HepG2 (cell line): ENCODE measurements around the gene OBSL1. TPM values are rescaled to one million over a fixed set of nuclear protein-coding genes. Genes with fewer than 3 reads are reported as not detected.

Source experiments
- AGO1 ChIP-seq: fragments of 200-400 bp; formaldehyde crosslinking; IDR thresholded peaks from 2 replicates; pipeline ENCODE4 v1.6.1; 2017; ENCODE audit warnings: mild to moderate bottlenecking, low read depth, low read length, moderate library complexity; ENCODE audit not compliant: poor library complexity, severe bottlenecking
- CHD2 ChIP-seq: IDR thresholded peaks from 2 replicates; pipeline ENCODE4 v1.6.1; 2011; ENCODE audit warnings: low read depth, low read length, improper control_type of control experiment
- EHMT2 ChIP-seq: fragments of 200-600 bp; sonication (generic); IDR thresholded peaks from 2 replicates; pipeline ENCODE4 v1.7.0; 2017; ENCODE audit warnings: antibody characterized with exemption, low read depth, low read length, borderline replicate concordance
- HMGXB3 ChIP-seq: sonication (generic); formaldehyde crosslinking; IDR thresholded peaks from 2 replicates; pipeline ENCODE4 v1.4.0; 2020; ENCODE audit warnings: missing genetic modification reagents, borderline replicate concordance
- KDM5B ChIP-seq: sonication (generic); formaldehyde crosslinking; IDR thresholded peaks from 2 replicates; pipeline ENCODE4 v1.4.0; 2020; ENCODE audit warnings: missing genetic modification reagents, mild to moderate bottlenecking, borderline replicate concordance
- KLF6 ChIP-seq: IDR thresholded peaks from 2 replicates; pipeline ENCODE4 v1.8.0; 2016; ENCODE audit warnings: missing biosample characterization, missing genetic modification reagents
- NFRKB ChIP-seq: fragments of 450-650 bp; IDR thresholded peaks from 2 replicates; pipeline ENCODE4 v1.6.1; 2017
- NFYB ChIP-seq: sonication (generic); formaldehyde crosslinking; IDR thresholded peaks from 2 replicates; pipeline ENCODE4 v1.4.0; 2020; ENCODE audit warnings: missing genetic modification reagents
- NKX3-1 ChIP-seq: sonication (generic); formaldehyde crosslinking; IDR thresholded peaks from 2 replicates; pipeline ENCODE4 v1.5.0; 2020; ENCODE audit warnings: missing genetic modification reagents
- POLR2AphosphoS5 ChIP-seq: IDR thresholded peaks from 2 replicates; pipeline ENCODE4 v1.6.1; 2012; ENCODE audit warnings: low read depth, low read length
- ZBTB1 ChIP-seq: sonication (generic); formaldehyde crosslinking; IDR thresholded peaks from 2 replicates; pipeline ENCODE4 v1.4.0; 2020; ENCODE audit warnings: missing genetic modification reagents, borderline replicate concordance
- ZNF280B ChIP-seq: sonication (generic); formaldehyde crosslinking; IDR thresholded peaks from 2 replicates; pipeline ENCODE4 v1.5.0; 2020; ENCODE audit warnings: missing genetic modification reagents, mild to moderate bottlenecking, borderline replicate concordance
- ZNF564 ChIP-seq: sonication (generic); formaldehyde crosslinking; IDR thresholded peaks from 2 replicates; pipeline ENCODE4 v1.8.1; 2023; ENCODE audit warnings: mild to moderate bottlenecking, missing genetic modification reagents
- ZNF672 ChIP-seq: sonication (generic); formaldehyde crosslinking; IDR thresholded peaks from 2 replicates; pipeline ENCODE4 v1.8.1; 2022; ENCODE audit warnings: missing genetic modification reagents
- ZNF782 ChIP-seq: sonication (generic); formaldehyde crosslinking; IDR thresholded peaks from 2 replicates; pipeline ENCODE4 v1.4.0; 2020; ENCODE audit warnings: missing genetic modification reagents, mild to moderate bottlenecking, borderline replicate concordance
- ZSCAN20 ChIP-seq: sonication (generic); formaldehyde crosslinking; IDR thresholded peaks from 2 replicates; pipeline ENCODE4 v1.4.0; 2020; ENCODE audit warnings: missing genetic modification reagents, mild to moderate bottlenecking, borderline replicate concordance
- polyA plus RNA-seq, 8 experiments: library from polyadenylated mRNA; depleted of rRNA in 3 of 8; stranded (reverse) in 7 of 8; unstranded in 1 of 8; fragments of >200 nt; fragmentation: Illumina TruSeq in 4 of 8; extraction: Trizol in 4 of 8; gene quantifications; 2 replicates each; pipeline versions ENCODE4 v1.2.1 to v1.2.3, GENCODE V29; 2011 to 2016; ENCODE audit warnings: low read depth in 4 of 8, missing spikeins in 1 of 8, mixed read lengths in 1 of 8; ENCODE audit not compliant: insufficient read depth in 1 of 8
- total RNA-seq, 5 experiments: library from RNA; depleted of rRNA; stranded (reverse); fragments of >200 nt; fragmentation: Illumina TruSeq; extraction: Trizol; gene quantifications; 2 replicates each; pipeline ENCODE4 v1.2.3, GENCODE V29; 2016; ENCODE audit warnings: low read depth in 1 of 5
- TF ChIP-seq, protein P1 (sequence below): sonication (generic); formaldehyde crosslinking; IDR thresholded peaks from 2 replicates; pipeline ENCODE4 v1.5.0; 2020; ENCODE audit warnings: mild to moderate bottlenecking, missing genetic modification reagents, moderate library complexity
- TF ChIP-seq, protein P2 (sequence below): IDR thresholded peaks from 2 replicates; pipeline ENCODE4 v1.6.1; 2012; ENCODE audit warnings: low read depth, low read length, improper control_type of control experiment

The OBSL1 gene
- total and polyA plus RNA-seq, 2 of the 13 experiments (the other 11 are each of a cell fraction or from before 2014, with no cell fraction given): 86.7 to 218 TPM

DNA sequence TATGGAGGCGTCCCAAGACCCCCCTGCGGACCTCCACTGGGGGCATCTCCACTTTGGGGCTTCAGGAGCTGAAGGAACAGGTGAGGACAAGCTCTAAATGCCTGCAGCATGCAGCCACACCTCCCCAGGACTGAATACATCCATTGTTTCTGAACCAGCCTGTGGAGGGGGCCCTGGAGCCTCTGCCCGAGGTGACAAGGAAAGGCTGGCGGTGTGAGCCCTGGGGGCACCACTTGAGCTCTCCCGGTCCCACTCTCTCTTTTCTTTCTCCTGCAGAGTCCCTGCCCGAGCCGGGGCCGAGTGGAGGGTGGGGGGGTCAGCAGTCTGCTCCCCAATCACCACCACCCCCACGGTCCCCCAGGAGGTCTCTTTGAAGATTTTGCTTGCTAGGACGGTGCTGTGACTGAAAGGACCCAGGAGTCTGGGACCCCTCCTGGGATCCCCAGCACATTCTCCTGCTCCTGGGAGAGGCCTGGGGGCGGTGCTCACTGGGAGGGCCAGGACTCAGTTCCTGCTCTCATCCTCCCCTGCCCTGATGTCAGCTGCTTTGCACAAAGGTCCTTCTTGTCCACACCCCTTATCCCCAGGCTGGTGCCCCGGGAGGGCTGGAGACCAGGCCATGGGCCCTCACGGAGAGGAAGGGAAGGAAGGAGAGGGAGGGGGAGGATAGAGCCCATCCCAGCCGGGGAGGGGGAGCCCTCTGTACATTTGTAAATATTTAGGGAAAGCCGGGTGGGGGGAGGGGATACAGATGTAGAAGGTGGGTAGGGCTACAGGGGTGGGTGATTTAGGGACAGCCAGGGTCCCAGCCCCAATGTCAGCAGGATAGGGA lies 33.5 kb downstream of the OBSL1 start (continued):
- TF ChIP-seq, protein P1, sequence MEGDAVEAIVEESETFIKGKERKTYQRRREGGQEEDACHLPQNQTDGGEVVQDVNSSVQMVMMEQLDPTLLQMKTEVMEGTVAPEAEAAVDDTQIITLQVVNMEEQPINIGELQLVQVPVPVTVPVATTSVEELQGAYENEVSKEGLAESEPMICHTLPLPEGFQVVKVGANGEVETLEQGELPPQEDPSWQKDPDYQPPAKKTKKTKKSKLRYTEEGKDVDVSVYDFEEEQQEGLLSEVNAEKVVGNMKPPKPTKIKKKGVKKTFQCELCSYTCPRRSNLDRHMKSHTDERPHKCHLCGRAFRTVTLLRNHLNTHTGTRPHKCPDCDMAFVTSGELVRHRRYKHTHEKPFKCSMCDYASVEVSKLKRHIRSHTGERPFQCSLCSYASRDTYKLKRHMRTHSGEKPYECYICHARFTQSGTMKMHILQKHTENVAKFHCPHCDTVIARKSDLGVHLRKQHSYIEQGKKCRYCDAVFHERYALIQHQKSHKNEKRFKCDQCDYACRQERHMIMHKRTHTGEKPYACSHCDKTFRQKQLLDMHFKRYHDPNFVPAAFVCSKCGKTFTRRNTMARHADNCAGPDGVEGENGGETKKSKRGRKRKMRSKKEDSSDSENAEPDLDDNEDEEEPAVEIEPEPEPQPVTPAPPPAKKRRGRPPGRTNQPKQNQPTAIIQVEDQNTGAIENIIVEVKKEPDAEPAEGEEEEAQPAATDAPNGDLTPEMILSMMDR (CRISPR knock-in tag): peak; percentile 63
- TF ChIP-seq ZNF564 (no peak), NFYB (CRISPR knock-in tag) (no peak), KLF6 (no peak), ZSCAN20 (CRISPR knock-in tag) (no peak), CHD2 (no peak), NFRKB (no peak), HMGXB3 (CRISPR knock-in tag) (no peak), ZNF672 (CRISPR knock-in tag) (no peak), NKX3-1 (CRISPR knock-in tag) (no peak), AGO1 (peak; percentile 94), KDM5B (CRISPR knock-in tag) (no peak; the same call in 1 of the 2 replicates), EHMT2 (no peak), ZNF280B (CRISPR knock-in tag) (no peak), ZBTB1 (CRISPR knock-in tag) (no peak), POLR2AphosphoS5 (peak; percentile 37), ZNF782 (CRISPR knock-in tag) (no peak)
- TF ChIP-seq, protein P2, sequence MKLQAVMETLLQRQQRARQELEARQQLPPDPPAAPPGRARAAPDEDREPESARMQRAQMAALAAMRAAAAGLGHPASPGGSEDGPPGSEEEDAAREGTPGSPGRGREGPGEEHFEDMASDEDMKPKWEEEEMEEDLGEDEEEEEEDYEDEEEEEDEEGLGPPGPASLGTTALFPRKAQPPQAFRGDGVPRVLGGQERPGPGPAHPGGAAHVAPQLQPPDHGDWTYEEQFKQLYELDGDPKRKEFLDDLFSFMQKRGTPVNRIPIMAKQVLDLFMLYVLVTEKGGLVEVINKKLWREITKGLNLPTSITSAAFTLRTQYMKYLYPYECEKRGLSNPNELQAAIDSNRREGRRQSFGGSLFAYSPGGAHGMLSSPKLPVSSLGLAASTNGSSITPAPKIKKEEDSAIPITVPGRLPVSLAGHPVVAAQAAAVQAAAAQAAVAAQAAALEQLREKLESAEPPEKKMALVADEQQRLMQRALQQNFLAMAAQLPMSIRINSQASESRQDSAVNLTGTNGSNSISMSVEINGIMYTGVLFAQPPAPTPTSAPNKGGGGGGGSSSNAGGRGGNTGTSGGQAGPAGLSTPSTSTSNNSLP: no peak
